Esophagus squamous epithelium (tissue), 5 donors: Measurements from ENCODE around the gene LNP1. TPM values are rescaled to one million over a fixed set of nuclear protein-coding genes. Genes with fewer than 3 reads are reported as not detected.
"Not testable (repeated sequence)": the region's sequence is repeated elsewhere in the genome, so short reads cannot be mapped to it uniquely, and the experiment has no call there.

Experiments used
- DNase-seq: peaks from one replicate; lab custom pipeline; 2025; lab: John Stamatoyannopoulos, UW
- H3K27ac ChIP-seq, 4 donors: fragments of 200-600 bp; sonication (generic); one replicate each; pipeline ENCODE4 v1.5.1; 2016 to 2019; ENCODE audit warnings: mild to moderate bottlenecking in 1 of 4
- H3K27me3 ChIP-seq, 4 donors: fragments of 200-600 bp; sonication (generic); 1 replicate in 3 of 4; 2 replicates in 1 of 4; pipeline versions ENCODE4 v1.5.1 to v1.6.0; 2017 to 2021; ENCODE audit warnings: antibody characterized with exemption in 1 of 4
- H3K36me3 ChIP-seq, 3 donors: fragments of 200-600 bp; sonication (generic); one replicate each; pipeline ENCODE4 v1.5.1; 2016 to 2019
- H3K4me1 ChIP-seq, 3 donors: fragments of 200-600 bp; sonication (generic); one replicate each; pipeline ENCODE4 v1.5.1; 2017 to 2019
- H3K4me3 ChIP-seq, 4 donors: fragments of 200-600 bp; sonication (generic); 1 replicate in 3 of 4; 2 replicates in 1 of 4; pipeline ENCODE4 v1.5.1; 2016 to 2019; ENCODE audit warnings: mild to moderate bottlenecking in 2 of 4, moderate library complexity in 1 of 4
- H3K9me3 ChIP-seq, 3 donors: fragments of 200-600 bp; sonication (generic); one replicate each; pipeline ENCODE4 v1.5.1; 2016 to 2019
- POLR2A ChIP-seq, 4 donors: fragments of 450-650 bp; IDR thresholded peaks; one replicate each; pipeline ENCODE4 v1.6.1; 2017; ENCODE audit warnings: antibody characterized with exemption in 4 of 4, mild to moderate bottlenecking in 4 of 4, moderate library complexity in 3 of 4
- WGBS, 2 donors: methylation state at CpG; one replicate each; pipeline ENCODE4 v1.1.5; 2018; 5-methylcytosine and 5-hydroxymethylcytosine counted together
- intact Hi-C: fragments of 100-400 bp; cut with DNase I; formaldehyde crosslinking; loops from one replicate; pipeline ENCODE4 v1.15.0; 2022
- total RNA-seq, 4 donors: library from RNA; depleted of rRNA; stranded (reverse); fragments of >200 nt; gene quantifications; one replicate each; pipeline ENCODE4 v1.1.0, GENCODE V29; 2016
- TF ChIP-seq, protein P1 (sequence below), 6 experiments: fragments of 450-650 bp in 4 of 6; fragments of 200-600 bp in 2 of 6; sonication (generic) in 2 of 6; IDR thresholded peaks; one replicate each; pipeline ENCODE4 v1.5.1; 2016 to 2019; ENCODE audit warnings: antibody characterized with exemption in 6 of 6, mild to moderate bottlenecking in 4 of 6, moderate library complexity in 4 of 6
- donor health status: DM: yes; HTN: yes; CAD: no.

Gene LNP1, protein sequence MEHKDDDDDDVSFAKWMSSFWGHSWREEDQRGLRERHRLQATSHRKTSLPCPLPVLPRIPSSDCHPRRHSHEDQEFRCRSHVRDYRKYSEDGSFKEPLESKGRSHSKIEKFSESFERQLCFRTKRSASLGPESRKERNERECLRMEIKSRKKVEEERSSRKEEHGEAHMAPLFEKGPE
- total RNA-seq = 1 to 10 TPM in 2 of 4 donors, under 1 TPM in 2; 0.31 to 1.5 (median 0.97) TPM

DNA sequence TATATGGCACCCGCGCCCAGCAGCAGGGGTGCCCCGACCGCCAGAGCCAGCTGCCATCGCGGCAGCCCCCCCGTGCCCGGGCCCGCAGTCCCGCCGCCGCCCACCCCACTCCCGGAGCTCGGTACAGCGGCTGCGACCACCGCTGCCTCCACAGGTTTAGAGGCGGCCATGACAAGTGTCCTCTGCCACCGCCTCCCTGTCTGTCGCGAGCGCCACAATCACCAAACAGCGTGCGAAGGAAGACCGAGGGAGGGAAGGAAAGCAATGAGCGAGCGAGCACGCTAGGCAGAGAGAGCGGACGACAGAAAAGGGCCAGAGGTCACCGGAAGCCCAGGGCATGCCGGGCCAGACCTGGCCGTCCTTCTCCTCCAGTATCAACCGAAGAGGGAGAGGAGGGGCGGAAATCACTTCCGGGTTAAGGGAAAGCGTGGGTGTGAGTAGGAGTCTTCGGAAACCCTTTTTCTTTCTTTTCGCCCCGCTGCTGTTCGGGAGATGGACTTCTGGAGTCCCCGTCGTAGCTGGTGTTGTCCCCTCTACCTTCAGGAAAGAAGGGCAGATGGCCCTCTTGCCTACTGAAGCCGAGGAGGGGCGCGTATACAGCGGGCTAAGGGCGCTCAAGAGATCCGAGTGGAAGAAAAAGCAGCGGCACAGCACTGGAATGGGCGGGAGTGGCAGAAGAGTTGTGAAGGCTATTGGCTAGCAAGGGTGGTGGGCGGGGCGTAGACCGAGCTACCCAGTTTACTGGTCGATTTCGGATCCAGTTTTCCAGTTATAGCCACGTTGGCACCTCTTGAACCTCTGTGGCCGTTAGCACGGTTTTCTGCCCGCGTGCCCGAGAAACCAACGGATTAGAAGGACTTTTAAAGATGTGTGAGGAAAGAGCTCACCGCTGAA is at the start of gene LNP1, which contains the start of gene TOMM70:
TSS of gene LNP1 (plus strand) at position 760 of the 894 bp plus-strand sequence. CDS start 28,191 bp downstream, outside the sequence.
TSS of gene TOMM70 (minus strand) at position 310 of the 894 bp plus-strand sequence. CDS start at position 170, 140 bp downstream.
- Histone ChIP-seq H3K27me3 (no peaks in the 10 kb centered on the region), H3K9me3 (no peaks in the 10 kb centered on the region), H3K36me3 (no peaks in the 10 kb centered on the region), H3K4me1 (peaks cover 10 to 69% (median 30%) of the 10 kb centered on the region in 3 donors), H3K27ac (peak within 1 kb of the TSS; percentile 91 to 94 (median 92)), H3K4me3 (peak within 1 kb of the TSS; percentile 89 to 96 (median 91))
- DNase-seq = peak; percentile 79
- 0% methylated on average over 21 to 34 of the region's 64 CpGs for whole genome bisulfite sequencing, 2 donors
- intact Hi-C loops = no loop called here
- TF ChIP-seq POLR2A (IDR thresholded peaks at IDR 0.05) = peak in 1 of 4 donors; percentile 69
- TF ChIP-seq, protein P1, sequence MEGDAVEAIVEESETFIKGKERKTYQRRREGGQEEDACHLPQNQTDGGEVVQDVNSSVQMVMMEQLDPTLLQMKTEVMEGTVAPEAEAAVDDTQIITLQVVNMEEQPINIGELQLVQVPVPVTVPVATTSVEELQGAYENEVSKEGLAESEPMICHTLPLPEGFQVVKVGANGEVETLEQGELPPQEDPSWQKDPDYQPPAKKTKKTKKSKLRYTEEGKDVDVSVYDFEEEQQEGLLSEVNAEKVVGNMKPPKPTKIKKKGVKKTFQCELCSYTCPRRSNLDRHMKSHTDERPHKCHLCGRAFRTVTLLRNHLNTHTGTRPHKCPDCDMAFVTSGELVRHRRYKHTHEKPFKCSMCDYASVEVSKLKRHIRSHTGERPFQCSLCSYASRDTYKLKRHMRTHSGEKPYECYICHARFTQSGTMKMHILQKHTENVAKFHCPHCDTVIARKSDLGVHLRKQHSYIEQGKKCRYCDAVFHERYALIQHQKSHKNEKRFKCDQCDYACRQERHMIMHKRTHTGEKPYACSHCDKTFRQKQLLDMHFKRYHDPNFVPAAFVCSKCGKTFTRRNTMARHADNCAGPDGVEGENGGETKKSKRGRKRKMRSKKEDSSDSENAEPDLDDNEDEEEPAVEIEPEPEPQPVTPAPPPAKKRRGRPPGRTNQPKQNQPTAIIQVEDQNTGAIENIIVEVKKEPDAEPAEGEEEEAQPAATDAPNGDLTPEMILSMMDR (IDR thresholded peaks at IDR 0.05) = no peak

DNA sequence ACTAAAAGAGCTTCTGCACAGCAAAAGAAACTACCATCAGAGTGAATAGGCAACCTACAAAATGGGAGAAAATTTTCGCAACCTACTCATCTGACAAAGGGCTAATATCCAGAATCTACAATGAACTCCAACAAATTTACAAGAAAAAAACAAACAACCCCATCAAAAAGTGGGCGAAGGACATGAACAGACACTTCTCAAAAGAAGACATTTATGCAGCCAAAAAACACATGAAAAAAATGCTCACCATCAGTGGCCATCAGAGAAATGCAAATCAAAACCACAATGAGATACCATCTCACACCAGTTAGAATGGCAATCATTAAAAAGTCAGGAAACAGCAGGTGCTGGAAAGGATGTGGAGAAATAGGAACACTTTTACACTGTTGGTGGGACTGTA is 49.6 kb upstream of the LNP1 start:
- H3K9me3 ChIP-seq, H3K27ac ChIP-seq, intact Hi-C loops, H3K4me3 ChIP-seq, H3K4me1 ChIP-seq, DNase-seq, H3K27me3 ChIP-seq: not testable (repeated sequence)
- peaks cover 7 to 93% (median 12%) of the 10 kb centered on the region in 3 donors for H3K36me3 ChIP-seq
- 100% methylated on average over 2 of the region's 2 CpGs; no CpG with 5 or more reads in 1 of the 2 donors for WGBS, 2 donors

DNA sequence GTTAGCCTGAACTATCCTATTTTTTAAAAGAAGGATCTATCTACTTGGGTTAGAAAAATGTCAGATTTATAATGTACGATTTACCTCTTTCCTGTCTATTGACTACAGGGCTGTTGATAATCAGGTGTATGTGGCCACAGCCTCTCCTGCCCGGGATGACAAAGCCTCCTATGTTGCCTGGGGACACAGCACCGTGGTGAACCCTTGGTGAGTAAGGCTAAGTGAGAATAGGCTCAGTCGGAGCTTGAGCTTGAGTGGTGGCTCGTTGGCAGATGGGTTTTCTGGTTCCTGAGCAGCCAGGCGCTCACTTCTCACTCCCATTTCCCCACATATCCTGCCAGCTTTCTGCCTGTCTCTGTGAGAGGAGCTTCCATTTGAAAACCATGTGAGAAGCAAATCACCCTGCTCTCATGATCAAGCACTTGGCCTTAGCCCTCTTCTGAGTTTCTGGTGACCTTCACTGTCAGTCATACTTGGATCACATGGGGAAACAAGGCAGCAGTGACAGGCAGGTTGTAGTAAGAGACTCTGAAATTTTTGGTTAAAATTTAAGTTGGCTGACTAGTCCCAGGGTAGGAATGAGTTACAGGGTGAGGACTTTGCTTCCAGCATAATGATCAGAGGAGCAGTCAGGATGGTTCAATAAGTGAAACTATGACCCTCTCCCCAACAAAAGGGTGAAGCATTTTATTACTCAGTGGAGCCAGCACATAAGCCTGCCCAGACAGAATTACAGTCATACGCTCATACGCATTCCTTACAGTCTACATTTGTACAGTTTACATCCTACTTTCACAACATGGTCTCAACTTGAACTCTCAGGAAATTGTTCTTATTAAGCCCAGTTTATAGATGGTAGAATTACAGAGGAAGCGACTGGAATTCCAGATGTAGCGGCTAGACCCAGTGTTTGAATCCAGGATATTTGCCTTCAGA is 48.8 kb upstream of the LNP1 start:
- no peak for DNase-seq
- Histone ChIP-seq H3K27me3 (no peaks in the 10 kb centered on the region), H3K9me3 (no peaks in the 10 kb centered on the region), H3K36me3 (peaks cover 7 to 93% (median 12%) of the 10 kb centered on the region in 3 donors), H3K27ac (no peak overlapping the region), H3K4me3 (no peak overlapping the region), H3K4me1 (no peaks in the 10 kb centered on the region)
- 84 to 86% methylated on average over 10 of the region's 10 CpGs for WGBS, 2 donors
- TF ChIP-seq POLR2A (IDR thresholded peaks at IDR 0.05) = no peak
- TF ChIP-seq, protein P1 (IDR thresholded peaks at IDR 0.05) = no peak
- intact Hi-C loops = no loop called here

DNA sequence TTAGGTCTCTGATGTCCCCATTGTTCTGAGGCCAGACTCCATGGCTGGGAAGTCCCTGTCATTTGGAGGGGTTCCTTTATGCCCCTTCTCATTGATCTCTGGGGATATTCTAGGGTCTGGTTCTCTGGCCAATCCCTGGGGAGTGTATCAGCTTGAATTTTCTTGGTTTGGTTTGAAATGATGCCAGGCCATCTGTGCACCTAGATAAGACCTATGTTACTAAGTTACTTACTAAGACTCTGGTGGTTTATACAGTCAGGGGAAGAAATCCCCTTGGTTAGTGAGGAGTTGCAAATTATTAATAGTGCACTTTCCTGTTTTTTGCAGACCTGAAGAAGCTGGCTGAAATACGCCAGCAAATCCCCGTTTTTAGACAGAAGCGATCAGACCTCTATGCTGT is 46.5 kb upstream of the LNP1 start:
- WGBS, 2 donors = 91 to 96% methylated on average over 3 of the region's 3 CpGs
- intact Hi-C loops = no loop called here
- no peaks in the 10 kb centered on the region for H3K9me3 ChIP-seq
- no peak overlapping the region for H3K27ac ChIP-seq
- peaks cover 4 to 92% (median 7%) of the 10 kb centered on the region in 3 donors for H3K36me3 ChIP-seq
- H3K4me3 ChIP-seq = no peak overlapping the region
- no peak for DNase-seq
- no peaks in the 10 kb centered on the region for H3K4me1 ChIP-seq
- TF ChIP-seq, protein P1 (IDR thresholded peaks at IDR 0.05) = no peak
- H3K27me3 ChIP-seq = no peaks in the 10 kb centered on the region

DNA sequence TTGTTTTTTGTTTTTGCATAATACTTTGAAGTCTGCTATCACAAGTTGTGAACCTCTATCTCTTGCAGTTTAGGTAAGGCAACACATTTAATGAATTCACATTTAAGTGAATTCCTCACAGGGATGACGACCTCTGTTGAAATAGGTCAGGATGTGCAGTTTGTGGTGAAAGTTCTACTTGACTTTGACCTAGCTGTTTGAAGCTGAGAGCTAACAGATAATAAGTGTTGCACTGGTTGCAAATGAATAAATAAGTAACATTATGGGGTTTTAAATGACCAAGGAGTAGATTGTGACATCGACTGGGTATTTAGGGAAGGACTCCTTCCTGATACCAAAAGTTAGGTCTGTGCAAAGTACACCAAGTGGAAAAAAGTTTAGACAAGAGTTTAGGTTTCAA is 42.9 kb upstream of the LNP1 start:
- TF ChIP-seq, protein P1 (IDR thresholded peaks at IDR 0.05) = no peak
- TF ChIP-seq POLR2A (IDR thresholded peaks at IDR 0.05) = no peak
- no peak overlapping the region for H3K4me3 ChIP-seq
- WGBS, 2 donors = 84 to 100% methylated on average over 2 of the region's 2 CpGs
- no peak overlapping the region for H3K27ac ChIP-seq
- H3K9me3 ChIP-seq = peaks cover 0 to 5% (median 0%) of the 10 kb centered on the region in 3 donors
- peaks cover 0 to 99% (median 4%) of the 10 kb centered on the region in 3 donors for H3K36me3 ChIP-seq
- no peaks in the 10 kb centered on the region for H3K27me3 ChIP-seq
- no peak for DNase-seq
- no peaks in the 10 kb centered on the region for H3K4me1 ChIP-seq
- intact Hi-C loops = no loop called here
